DMS53 (cell line): ENCODE results near the gene MRPL38.

Experiments
- DNase-seq: peaks from one replicate; lab custom pipeline; 2025; lab: John Stamatoyannopoulos, UW

The MRPL38 gene

GRCh38 chr17:75904749-75905521 is at the start of gene MRPL38:
MRPL38 (minus strand) TSS chr17:75904884; CDS start chr17:75904875, 9 bp downstream.
- DNase-seq, result peak; percentile 99

- DNase-seq, result no peak
These were observed 46.3 kb upstream of the MRPL38 start for GRCh38 chr17:75950855-75951554.

- no peak for DNase-seq
These were observed 45.7 kb upstream of the MRPL38 start for GRCh38 chr17:75950421-75950820.

GRCh38 chr17:75945211-75945610 is 40.5 kb upstream of the MRPL38 start:
- no peak for DNase-seq

- no peak for DNase-seq
These were observed 38.8 kb upstream of the MRPL38 start for GRCh38 chr17:75943491-75943890.

GRCh38 chr17:75942473-75942872 is 37.8 kb upstream of the MRPL38 start:
- no peak for DNase-seq

GRCh38 chr17:75941442-75941819 is 36.7 kb upstream of the MRPL38 start:
- no peak for DNase-seq

- DNase-seq, result peak; percentile 99
These were observed 36.2 kb upstream of the MRPL38 start, which contains the start of gene FBF1 for GRCh38 chr17:75940727-75941441. FBF1 (minus strand) TSS chr17:75941042; CDS start chr17:75938149, 2,893 bp downstream.

GRCh38 chr17:75937652-75938051 is 33.0 kb upstream of the MRPL38 start:
- no peak for DNase-seq

- no peak for DNase-seq
These were observed 29.1 kb upstream of the MRPL38 start for GRCh38 chr17:75933808-75934207.

GRCh38 chr17:75932852-75933251 is 28.2 kb upstream of the MRPL38 start:
- DNase-seq, result no peak

GRCh38 chr17:75931062-75931461 is 26.4 kb upstream of the MRPL38 start:
- no peak for DNase-seq

GRCh38 chr17:75927286-75927922 is 22.7 kb upstream of the MRPL38 start:
- DNase-seq, result peak; percentile 78

GRCh38 chr17:75926456-75926855 is 21.8 kb upstream of the MRPL38 start:
- no peak for DNase-seq

- DNase-seq, result no peak
These were observed 21.2 kb upstream of the MRPL38 start for GRCh38 chr17:75925912-75926311.

- no peak for DNase-seq
These were observed 20.4 kb upstream of the MRPL38 start for GRCh38 chr17:75925103-75925502.

- DNase-seq, result no peak
These were observed 18.5 kb upstream of the MRPL38 start for GRCh38 chr17:75922963-75923874.

- no peak for DNase-seq
These were observed 17.7 kb upstream of the MRPL38 start for GRCh38 chr17:75922173-75922961.

GRCh38 chr17:75921596-75921995 is 16.9 kb upstream of the MRPL38 start:
- DNase-seq, result no peak

- no peak for DNase-seq
These were observed 15.4 kb upstream of the MRPL38 start for GRCh38 chr17:75920045-75920560.
